ENCODE measurements around the gene HBG1. TPM values are rescaled to one million over a fixed set of nuclear protein-coding genes. Genes with fewer than 3 reads are reported as not detected.

The HBG1 gene
- total RNA-seq, 1 experiment from 2014 or later, result not detected

DNA sequence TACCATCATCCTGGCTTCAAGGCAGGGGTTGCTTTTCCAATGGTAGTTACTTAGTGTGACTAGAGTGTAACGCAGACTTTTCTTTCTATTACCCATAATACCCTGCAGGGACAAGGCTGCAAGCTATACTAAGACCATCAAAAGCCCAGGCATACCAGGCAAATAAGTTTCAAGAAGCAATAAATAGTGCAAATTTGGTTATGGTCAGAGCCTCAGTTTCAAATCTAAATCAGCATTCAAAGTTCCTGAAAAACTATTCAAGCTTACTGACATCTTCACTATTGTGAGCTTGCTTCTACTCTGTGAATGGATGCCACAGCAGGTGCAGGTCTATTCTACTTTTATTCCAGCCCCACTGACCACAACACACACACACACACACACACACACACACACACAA lies 20.3 kb downstream of the HBG1 start:
- DNase-seq (ENCODE audit: extremely low read depth, low read depth), result no peak

DNA sequence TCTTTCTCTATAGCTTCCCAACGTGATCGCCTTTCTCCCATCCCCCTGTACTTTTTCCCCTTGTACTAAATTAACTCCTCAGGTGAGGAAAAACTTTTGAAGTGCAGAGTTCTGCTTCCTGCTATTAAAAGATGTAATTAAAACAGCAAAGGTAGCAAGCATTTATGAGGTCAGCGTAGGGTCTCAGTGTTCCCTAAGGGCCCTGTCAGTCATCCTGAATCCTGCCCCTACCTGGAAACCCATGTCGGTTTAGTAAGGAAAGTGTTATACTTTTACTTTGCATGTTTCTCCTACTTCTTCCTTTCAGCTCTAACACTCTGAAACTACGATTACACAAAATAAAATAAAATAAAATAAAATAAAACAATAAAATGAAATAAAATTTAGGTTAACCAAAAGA lies 21.5 kb downstream of the HBG1 start:
- no peak for DNase-seq (ENCODE audit: extremely low read depth, low read depth)

DNA sequence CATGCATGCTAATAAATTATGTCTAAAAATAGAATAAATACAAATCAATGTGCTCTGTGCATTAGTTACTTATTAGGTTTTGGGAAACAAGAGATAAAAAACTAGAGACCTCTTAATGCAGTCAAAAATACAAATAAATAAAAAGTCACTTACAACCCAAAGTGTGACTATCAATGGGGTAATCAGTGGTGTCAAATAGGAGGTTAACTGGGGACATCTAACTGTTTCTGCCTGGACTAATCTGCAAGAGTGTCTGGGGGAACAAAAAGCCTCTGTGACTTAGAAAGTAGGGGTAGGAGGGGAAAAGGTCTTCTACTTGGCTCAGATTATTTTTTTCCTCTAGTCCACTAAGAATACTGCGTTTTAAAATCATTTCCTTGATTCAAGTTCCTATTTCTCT lies 22.0 kb downstream of the HBG1 start:
- no peak for DNase-seq (ENCODE audit: extremely low read depth, low read depth)

DNA sequence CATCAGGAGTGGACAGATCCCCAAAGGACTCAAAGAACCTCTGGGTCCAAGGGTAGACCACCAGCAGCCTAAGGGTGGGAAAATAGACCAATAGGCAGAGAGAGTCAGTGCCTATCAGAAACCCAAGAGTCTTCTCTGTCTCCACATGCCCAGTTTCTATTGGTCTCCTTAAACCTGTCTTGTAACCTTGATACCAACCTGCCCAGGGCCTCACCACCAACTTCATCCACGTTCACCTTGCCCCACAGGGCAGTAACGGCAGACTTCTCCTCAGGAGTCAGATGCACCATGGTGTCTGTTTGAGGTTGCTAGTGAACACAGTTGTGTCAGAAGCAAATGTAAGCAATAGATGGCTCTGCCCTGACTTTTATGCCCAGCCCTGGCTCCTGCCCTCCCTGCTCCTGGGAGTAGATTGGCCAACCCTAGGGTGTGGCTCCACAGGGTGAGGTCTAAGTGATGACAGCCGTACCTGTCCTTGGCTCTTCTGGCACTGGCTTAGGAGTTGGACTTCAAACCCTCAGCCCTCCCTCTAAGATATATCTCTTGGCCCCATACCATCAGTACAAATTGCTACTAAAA lies 22.8 kb downstream of the HBG1 start, which contains the start of gene HBB:
Gene HBB, minus strand, starts transcription at position 340 of the 579 bp plus-strand sequence. Its CDS starts 50 bp downstream, at position 290.
- DNase-seq (ENCODE audit: extremely low read depth, low read depth), result no peak

DNA sequence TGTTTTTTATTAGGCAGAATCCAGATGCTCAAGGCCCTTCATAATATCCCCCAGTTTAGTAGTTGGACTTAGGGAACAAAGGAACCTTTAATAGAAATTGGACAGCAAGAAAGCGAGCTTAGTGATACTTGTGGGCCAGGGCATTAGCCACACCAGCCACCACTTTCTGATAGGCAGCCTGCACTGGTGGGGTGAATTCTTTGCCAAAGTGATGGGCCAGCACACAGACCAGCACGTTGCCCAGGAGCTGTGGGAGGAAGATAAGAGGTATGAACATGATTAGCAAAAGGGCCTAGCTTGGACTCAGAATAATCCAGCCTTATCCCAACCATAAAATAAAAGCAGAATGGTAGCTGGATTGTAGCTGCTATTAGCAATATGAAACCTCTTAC lies 24.2 kb downstream of the HBG1 start:
- no peak for DNase-seq (ENCODE audit: extremely low read depth, low read depth)

DNA sequence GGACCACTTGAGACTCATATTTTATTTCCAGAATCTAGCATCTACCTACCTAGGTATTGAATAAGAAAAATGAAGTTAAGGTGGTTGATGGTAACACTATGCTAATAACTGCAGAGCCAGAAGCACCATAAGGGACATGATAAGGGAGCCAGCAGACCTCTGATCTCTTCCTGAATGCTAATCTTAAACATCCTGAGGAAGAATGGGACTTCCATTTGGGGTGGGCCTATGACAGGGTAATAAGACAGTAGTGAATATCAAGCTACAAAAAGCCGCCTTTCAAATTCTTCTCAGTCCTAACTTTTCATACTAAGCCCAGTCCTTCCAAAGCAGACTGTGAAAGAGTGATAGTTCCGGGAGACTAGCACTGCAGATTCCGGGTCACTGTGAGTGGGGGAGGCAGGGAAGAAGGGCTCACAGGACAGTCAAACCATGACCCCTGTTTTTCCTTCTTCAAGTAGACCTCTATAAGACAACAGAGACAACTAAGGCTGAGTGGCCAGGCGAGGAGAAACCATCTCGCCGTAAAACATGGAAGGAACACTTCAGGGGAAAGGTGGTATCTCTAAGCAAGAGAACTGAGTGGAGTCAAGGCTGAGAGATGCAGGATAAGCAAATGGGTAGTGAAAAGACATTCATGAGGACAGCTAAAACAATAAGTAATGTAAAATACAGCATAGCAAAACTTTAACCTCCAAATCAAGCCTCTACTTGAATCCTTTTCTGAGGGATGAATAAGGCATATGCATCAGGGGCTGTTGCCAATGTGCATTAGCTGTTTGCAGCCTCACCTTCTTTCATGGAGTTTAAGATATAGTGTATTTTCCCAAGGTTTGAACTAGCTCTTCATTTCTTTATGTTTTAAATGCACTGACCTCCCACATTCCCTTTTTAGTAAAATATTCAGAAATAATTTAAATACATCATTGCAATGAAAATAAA lies 24.8 kb downstream of the HBG1 start:
- DNase-seq (ENCODE audit: extremely low read depth, low read depth), result no peak

DNA sequence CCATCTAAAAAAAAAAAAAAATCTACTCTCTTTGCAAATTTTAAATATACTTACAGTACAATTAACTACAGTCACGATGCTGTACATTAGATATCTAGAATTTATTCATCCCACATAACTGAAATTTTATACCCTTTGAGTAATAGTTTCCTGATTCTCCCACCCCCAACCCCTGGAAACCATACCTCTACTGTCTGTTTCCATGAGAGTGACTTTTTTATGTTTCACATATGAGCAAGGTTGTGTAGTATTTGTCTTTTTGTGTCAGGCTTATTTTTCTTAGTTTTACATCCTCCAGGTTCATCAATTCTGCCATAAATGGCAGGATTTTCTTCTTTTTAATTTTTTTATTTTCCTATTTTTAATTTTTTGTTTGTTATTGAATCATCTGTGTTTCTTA lies 26.0 kb downstream of the HBG1 start:
- DNase-seq (ENCODE audit: extremely low read depth, low read depth), result no peak

DNA sequence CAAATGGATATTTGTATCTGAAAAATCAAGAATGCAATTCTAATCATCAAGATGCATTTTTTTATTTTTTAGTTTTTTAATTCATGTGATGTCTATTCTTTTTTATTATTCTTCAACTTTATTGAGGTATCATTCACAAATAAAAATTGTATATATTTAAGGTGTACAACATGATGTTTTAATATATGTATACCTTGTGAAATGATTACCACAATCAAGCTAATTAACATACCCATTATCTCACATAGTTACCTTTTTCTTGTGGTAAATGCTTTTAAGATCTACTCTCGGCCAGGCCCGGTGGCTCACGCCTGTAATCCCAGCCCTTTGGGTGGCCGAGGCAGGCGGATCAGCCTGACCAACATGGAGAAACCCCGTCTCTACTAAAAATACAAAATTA lies 26.5 kb downstream of the HBG1 start:
- no peak for DNase-seq (ENCODE audit: extremely low read depth, low read depth)

DNA sequence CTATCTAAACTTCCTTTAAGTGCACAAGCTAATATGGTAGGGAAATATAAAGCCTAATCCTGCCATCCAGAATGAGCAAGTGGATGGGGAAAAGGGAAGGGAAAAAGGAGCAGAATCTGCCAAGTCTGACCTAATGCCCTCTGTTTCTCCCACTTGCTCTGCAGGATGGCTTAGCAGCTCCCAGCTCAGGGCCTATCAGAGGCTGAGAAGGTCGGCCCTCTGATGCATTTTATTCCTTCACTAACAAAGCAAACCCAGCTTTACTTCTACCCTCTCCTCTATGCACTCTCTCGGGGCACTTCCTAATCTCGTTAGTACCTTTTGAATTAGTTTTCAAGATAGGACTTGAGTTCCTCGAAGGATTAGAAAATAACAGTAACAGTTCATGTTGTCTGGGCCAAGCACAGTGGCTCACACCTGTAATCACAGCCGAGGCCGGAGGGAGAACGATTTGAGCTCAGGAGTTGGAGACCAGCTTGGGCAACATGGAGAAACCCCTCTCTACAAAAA lies 39.2 kb downstream of the HBG1 start:
- DNase-seq (ENCODE audit: extremely low read depth, low read depth), result no peak

DNA sequence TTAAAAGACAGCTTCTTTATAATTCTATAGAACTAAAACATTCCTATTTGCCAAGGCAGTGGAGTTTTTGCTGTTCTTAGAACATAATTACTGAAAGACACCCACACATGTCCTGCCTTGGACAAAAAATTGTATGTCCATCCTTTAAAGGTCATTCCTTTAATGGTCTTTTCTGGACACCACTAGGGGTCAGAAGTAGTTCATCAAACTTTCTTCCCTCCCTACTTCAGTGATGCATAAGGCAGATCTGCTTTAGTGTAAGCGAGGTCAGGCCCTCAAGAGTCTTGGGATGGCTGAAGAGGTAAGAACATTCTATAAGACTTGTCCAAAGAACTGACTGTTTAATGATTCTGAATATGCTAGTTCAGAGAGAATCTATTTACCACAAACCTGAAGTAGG lies 44.9 kb downstream of the HBG1 start:
- DNase-seq (ENCODE audit: extremely low read depth, low read depth), result peak; percentile 62

DNA sequence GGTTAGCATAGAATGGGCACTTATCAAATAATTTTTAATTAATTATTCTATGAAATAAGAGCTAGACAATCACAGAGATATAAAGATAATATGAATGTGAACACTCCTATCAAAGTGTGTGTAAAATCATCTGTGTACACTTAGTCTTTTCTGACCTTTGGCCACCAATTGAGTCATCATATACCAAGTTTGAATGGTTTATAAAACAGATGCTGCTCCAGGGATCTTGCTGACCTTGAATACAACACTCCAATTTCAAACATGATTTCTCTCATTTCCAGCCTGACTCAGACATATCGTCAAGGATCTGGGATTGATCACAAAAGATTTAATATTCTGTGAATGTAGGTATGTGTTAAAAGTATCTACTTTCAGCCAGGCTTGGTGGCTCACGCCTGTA lies 46.3 kb downstream of the HBG1 start:
- DNase-seq (ENCODE audit: extremely low read depth, low read depth), result no peak

DNA sequence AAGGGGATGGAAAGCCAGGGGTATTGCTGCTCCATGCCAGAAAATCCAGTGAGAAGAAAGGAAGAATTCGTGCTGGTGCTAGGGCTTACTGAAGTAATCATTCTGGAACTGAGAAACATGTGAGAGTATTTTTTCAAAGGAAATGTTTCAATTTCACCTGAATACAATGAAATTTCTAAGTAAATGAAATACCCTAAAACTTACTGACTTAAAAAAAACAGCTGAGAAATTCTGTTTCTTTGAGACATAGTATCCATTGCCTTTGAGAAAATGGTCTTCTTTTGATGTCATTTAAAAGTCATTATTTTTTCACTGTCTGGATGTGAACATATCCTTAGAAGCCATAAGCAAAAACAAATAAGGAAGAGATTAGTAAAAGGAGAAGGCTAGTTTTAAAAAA lies 49.1 kb downstream of the HBG1 start, which contains the start of gene OR51V1:
Gene OR51V1, minus strand, starts transcription at position 101 of the 400 bp plus-strand sequence. Its CDS starts 0 bp downstream, at position 101.
- no peak for DNase-seq (ENCODE audit: extremely low read depth, low read depth)

DNA sequence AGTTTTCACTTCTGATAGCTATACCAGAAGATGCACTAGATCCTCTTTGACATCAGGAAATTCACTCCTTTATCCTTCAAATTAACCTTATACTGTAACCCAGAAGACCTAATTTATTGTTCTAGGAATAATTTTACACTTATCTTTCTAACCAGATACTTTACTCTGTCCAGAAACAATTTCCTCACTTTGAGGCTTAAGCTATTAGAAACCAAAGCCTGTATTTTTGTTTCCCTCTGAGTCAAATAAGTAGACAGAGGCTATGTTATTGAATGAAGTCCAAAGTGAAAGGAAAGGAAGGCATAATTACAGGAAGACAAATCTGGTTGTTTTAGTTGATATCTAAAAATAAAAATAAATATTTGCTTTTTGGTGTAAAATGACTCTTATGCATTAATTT lies 51.4 kb downstream of the HBG1 start:
- DNase-seq (ENCODE audit: extremely low read depth, low read depth), result no peak

Other genes with a start within 250 kb of the HBG1 start
- not detected in 2 replicates for gene OR52J3, start 203.3 kb downstream of the HBG1 start, total RNA-seq (2014; rRNA removed; shearing (Covaris generic))
- gene OR52E2, start 190.2 kb downstream of the HBG1 start, total RNA-seq (2014; rRNA removed; shearing (Covaris generic)), result not detected in 2 replicates
- not detected in 2 replicates for gene OR52E1, start 180.3 kb downstream of the HBG1 start, total RNA-seq (2014; rRNA removed; shearing (Covaris generic))
- gene OR52A5, start 111.5 kb downstream of the HBG1 start, total RNA-seq (2014; rRNA removed; shearing (Covaris generic)), result not detected in 2 replicates
- not detected in 2 replicates for gene OR52A1, start 95.1 kb downstream of the HBG1 start, total RNA-seq (2014; rRNA removed; shearing (Covaris generic))
- gene OR51V1, start 49.2 kb downstream of the HBG1 start, total RNA-seq (2014; rRNA removed; shearing (Covaris generic)), result not detected in 2 replicates
- not detected in 2 replicates for gene HBB, start 22.8 kb downstream of the HBG1 start, total RNA-seq (2014; rRNA removed; shearing (Covaris generic))
- not detected in 2 replicates for gene HBD, start 15.4 kb downstream of the HBG1 start, total RNA-seq (2014; rRNA removed; shearing (Covaris generic))
- not detected in 2 replicates for gene HBG2, start 4.9 kb upstream of the HBG1 start, total RNA-seq (2014; rRNA removed; shearing (Covaris generic))
- gene HBE1, start 20.1 kb upstream of the HBG1 start, total RNA-seq (2014; rRNA removed; shearing (Covaris generic)), result 0.29 and 1.2 TPM in 2 replicates
- not detected in 2 replicates for gene OR51B4, start 52.1 kb upstream of the HBG1 start, total RNA-seq (2014; rRNA removed; shearing (Covaris generic))
- not detected in 2 replicates for gene OR51B2, start 74.4 kb upstream of the HBG1 start, total RNA-seq (2014; rRNA removed; shearing (Covaris generic))
- gene OR51B5, start 93.7 kb upstream of the HBG1 start, total RNA-seq (2014; rRNA removed; shearing (Covaris generic)), result 0.35 TPM in 1 of 2 replicates, not detected in the other
- not detected in 2 replicates for gene OR51B6, start 101.7 kb upstream of the HBG1 start, total RNA-seq (2014; rRNA removed; shearing (Covaris generic))
- not detected in 2 replicates for gene OR51M1, start 134.0 kb upstream of the HBG1 start, total RNA-seq (2014; rRNA removed; shearing (Covaris generic))
- not detected in 2 replicates for gene OR51Q1, start 172.3 kb upstream of the HBG1 start, total RNA-seq (2014; rRNA removed; shearing (Covaris generic))
- not detected in 2 replicates for gene OR51I1, start 191.7 kb upstream of the HBG1 start, total RNA-seq (2014; rRNA removed; shearing (Covaris generic))
- not detected in 2 replicates for gene OR51I2, start 199.5 kb upstream of the HBG1 start, total RNA-seq (2014; rRNA removed; shearing (Covaris generic))
- not detected in 2 replicates for gene OR52D1, start 238.8 kb upstream of the HBG1 start, total RNA-seq (2014; rRNA removed; shearing (Covaris generic))